GM18519 (cell line): ENCODE results near the gene PCNT.
"Not testable (repeated sequence)": the region's sequence is repeated elsewhere in the genome, so short reads cannot be mapped to it uniquely, and the experiment has no call there.

Source experiments
- ATAC-seq: cut with Tn5 transposase; IDR thresholded peaks from one replicate; pipeline ENCODE4 v1.9.1; 2021; ENCODE audit warnings: mild to moderate bottlenecking, moderate library complexity; ENCODE audit not compliant: unreplicated experiment, low FRiP score

Gene PCNT

DNA sequence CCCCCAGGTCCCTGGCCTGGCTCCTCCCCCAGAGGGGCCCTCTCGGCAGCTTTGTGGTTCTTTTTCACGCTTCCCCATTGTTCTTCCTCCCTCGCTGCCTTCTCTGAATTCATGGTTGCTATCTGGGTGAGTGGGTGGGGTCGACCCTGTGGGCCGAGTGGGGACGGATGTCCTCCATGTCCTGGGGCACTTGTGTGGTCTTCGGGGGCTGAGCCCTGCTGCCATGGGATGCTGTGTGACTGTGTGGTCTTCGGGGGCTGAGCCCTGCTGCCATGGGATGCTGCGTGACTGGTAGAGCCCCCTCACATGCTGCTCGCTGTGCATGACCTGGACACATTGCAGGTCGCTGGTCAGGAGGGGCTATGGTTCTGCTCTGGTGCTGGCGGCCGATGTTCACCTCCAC lies 113.1 kb downstream of the PCNT start:
- ATAC-seq, result no peak

DNA sequence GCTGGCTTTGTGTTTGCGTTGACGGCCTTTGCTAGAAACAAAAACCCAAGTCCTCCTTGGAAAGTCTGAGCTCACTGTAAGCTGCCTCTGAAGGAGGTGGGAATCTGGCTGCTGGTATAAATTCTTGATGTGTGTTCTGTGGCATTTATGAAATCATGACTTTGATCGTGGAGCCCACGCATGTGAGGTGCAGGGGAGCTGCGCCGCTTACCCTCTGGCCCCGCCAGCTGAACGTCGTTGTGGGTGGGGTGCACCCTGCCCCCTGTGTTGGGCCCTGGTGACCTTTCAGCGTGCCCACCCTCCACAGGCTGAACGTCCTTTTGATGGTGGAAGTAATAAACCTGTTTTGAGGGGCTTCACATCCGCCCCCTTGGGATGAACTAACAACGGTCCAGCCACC lies 113.6 kb downstream of the PCNT start:
- no peak for ATAC-seq

DNA sequence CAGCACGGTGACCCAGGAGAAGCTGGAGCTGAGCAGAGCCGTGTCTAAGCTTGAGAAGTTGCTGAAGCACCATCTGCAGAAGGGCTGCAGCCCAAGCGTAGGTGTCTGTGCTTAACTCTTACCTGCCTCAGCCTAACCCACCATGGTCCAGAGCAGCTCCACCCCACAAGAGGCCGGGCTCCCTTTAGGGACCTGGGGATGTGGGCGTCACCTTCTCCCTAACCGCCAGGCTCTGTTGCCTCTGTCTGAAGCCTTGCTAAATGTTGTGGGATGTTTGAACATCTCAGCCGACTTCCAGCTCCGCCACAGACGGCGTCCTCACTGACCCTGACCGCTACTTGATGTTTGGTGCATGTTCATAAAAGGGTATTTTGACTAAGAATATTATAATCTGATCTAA lies 114.3 kb downstream of the PCNT start:
- no peak for ATAC-seq

DNA sequence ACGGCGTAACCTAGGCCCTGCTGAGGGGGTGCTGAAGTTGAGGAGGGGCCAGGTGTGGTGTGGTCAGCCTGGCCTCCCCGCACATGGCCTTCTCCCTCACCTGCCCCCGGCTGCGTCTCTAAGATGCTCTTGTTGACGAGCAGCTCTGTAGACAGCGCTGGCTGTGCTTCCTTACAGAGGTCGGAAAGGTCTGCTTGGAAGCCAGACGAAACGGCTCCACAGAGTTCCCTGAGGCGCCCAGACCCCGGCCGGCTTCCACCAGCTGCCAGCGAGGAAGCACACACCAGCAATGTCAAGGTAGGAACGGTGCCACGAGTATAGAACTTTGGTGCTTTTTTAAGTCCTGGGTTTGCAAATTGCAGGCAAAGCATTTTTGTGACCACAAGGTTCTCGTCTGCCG lies 116.0 kb downstream of the PCNT start:
- no peak for ATAC-seq

DNA sequence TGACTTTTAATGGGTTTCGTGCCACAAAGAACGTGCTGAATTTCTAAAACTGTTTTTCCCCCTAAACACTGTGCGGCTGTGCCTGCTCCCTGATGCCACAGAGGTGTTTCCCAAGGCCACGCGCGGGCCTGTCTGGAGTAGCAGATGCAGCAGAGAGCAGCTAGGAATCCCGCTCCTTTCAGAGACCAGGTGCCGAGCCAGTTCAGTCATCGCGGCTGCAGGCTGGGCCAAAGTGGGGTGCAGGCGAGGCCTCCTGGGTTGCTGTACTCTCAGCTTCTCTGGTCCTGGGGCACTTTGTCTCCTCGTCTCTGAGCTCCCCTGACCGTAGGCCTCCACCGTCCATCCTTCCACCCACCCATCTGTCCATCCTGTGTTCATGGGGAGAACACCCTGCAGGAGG lies 117.4 kb downstream of the PCNT start:
- no peak for ATAC-seq

DNA sequence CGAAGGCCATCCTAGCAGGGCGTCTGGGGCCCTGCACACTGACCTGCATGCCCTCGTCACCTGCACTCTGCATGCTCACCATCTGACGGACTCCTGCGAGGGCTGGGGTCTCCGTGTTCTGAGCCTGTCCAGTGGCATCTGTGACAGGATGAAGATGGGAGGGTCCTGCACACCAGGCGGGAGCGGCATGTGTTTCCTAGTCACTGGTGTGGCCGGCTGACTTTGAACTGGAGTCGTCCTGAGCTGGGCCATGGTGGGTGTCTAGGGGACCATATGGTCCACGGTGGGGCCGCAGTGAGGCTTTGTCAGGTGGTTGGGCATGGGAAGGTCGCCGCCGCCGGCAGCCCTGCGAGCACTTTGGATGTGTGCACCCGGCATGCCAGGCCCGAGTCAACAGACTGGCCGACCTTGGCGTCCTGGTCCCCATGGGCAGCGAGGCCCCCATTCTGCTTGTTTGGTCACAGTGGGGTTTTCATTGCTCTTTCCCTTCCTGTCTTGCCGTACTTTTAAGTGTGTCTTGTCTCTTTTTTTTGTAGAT lies 118.1 kb downstream of the PCNT start:
- no peak for ATAC-seq

DNA sequence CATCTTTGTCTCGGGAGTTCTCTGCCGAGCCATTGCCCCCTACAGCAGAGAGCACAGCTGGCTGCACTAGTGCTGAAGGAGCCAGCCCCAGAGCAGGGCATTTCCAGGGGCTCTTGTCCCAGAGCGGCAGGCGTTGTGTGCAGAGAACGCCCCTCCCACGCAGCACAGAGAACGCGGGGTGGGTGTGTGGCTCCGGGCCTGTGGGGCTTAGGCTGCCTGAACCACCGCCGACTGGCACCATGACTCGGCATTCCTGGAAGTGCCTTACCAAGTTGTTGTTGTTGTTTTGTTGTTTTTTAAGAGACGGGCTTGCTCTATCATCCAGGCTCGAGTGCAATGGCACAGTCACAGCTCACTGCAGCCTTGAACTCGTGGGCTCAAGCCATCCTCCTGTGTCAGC lies 119.0 kb downstream of the PCNT start:
- ATAC-seq, result no peak

DNA sequence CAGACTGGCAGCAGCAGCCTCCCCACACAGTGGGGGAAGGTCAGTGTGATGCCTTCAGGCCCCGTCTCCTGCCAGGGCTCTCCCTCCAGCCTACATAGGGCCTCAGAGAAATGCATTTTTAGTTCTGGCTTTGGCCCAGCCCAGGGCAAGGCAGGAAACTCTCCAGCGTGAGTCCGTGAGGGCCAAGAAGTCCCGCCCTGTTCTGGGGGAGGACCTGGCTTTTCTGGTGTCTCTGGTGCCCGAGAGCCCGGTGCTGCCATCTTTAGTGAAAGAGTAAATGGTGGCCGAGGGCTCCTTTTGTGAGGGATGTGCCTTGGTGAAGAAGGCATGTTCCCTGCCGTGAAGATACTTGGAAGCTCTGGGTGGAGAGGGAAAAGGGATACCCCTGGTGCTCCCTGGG lies 120.0 kb downstream of the PCNT start:
- ATAC-seq, result no peak

DNA sequence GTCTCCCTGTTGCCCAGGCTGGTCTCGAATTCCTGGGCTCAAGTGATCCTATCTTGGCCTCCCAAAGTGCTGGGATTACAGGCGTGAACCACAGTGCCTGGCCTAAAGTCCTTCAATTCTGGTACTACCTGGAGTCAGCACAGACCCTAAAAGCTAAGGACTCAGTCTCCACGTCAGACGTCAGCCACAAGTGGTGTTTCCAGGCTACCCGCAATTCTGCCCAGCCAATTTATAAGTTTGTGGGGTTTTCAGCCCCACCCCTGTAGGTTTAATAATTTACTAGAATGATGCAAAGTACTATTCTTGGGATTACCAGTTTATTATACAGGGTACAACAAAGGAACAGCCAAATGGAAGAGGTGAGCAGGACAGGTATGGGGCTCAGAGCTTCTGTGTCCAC lies 124.2 kb downstream of the PCNT start:
- no peak for ATAC-seq

DNA sequence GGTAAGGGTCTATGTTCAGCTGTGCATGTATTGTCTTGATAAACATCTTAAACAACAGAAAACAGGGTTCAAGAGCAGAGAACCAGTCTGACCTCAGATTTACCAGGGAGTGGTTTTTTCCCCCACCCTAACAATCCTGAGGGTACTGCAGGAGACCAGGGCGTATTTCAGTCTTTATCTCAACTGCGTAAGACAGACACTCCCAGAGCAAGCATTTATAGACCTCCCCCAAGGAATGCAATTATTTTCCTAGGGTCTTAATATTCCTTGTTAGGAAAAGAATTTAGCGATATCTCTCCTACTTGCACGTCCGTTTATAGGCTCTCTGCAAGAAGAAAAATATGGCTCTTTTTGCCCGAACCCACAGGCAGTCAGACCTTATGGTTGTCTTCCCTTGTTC lies 124.9 kb downstream of the PCNT start:
- ATAC-seq, result not testable (repeated sequence)

DNA sequence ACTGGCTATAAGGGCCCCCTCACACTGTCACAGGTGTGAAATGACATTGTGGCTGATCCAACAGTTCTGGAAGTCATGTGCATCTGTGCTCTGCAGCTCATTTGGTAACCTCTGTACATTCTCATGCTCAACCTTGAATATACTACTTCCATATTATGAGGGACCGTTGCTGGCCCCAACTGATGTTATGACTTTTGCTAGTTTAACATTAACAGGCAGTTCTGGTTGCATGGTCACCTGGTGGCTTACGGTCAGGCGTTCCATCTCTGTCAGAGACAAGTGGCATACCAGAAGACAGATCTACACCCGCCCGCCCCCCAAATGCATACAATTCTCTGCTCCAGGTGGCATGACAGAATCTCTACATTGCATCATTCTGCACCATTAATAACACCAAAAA lies 128.8 kb downstream of the PCNT start:
- no peak for ATAC-seq

DNA sequence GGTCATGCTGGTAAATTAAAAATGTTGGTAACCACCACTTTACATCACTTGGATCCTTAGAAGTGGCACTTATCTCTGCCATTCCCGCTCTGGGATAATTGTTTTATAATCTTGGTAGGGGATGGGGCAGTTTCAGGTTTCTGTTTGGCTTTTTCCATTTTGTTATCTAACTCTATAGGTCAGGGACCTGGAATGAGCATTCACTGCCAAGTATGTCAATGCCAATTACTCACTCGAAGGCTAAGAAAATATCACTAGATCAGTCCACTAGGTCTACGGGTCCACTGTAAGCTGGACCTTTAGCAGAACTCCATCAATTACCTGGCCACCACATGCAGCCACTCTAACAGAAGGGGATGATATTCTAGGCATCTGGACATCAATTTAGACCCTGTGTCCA lies 130.2 kb downstream of the PCNT start:
- ATAC-seq, result no peak

DNA sequence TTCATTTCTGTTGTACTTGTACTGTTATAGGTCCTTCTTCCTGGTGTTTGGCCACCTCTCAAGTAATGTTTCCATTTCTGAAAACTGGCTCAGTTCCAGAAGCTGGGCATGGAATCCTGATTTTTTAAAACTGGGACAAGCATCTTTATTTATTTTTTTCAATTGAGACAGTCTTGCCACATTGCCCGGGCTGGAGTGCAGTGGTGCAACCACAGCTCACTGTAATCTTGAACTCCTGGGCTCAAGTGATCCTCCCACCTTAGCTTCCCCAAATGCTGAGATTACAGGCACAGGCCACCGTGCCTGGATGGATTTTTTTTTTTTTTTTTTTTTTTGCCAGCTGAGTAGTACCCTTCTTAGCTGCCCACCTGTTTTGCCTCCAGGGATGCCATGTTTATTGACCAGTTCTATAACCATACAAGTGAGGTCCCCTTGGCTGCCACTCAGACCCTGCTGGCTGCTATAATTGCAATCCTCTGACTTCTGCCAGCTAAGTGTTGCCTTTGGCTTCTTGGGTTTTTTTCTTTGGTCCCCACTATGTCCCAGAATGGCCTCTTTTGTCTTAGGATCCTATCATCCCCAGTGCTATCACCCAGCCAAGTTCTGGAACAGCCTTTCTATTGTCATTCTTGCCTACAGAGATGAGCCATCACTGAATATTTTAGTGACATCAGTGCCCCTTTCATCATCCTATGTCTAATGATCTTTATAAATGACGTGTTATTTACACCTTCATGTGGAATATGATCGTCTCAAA lies 130.9 kb downstream of the PCNT start:
- ATAC-seq, result no peak

DNA sequence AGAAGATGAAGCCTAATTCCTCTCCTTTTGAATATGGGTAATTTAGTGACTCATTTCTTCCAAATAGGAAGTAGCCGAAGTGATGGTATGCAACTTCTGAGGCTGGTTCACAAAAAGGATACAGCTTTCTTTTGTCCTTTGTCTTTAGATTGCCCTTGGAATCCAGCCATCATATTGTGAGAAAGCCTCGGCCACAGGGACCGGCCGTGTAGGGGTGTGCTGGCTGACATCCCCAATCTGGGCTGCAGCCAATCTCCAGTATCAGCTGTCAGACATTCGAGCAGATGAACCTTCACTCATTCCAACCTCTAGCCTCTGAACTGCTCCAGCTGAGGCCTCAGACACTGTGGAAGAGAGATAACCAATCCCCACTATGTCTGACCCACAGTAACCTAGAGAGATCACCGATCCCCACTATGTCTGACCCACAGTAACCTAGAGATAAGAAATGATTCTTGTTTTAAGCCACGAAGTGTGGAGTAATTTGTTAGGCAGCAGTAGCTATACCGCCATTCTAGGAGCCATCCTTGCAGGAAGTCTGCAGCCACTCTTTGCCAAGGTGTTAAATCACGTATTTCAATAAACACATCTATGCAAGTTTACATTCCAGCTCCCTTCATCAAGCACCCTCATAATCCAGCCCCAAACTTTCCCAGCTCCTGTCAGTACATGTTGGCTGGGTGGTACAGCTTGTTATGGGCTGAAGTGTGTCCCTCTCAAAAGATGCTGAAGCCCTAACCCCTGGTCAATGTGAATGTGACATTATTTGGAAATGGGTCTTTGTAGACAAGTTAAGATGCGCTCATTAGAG lies 131.8 kb downstream of the PCNT start:
- ATAC-seq, result no peak

DNA sequence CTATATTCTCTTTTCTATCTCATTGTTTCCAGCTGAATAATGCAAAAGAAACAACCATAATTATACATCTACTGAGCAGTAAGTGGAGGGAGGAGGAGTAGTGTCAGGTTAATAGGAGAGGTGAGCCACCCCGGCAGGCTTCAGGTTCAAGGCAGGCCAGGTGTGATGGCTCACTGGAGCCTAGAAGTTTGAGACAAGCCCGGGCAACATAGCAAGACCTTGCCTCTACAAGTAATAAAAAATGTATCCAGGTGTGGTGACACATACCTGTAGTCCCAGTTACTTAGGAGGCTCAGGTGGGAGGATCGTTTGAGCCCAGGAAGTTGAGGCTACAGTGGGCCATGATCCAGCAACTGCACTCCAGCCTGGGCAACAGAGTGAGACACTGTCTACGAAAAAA lies 132.8 kb downstream of the PCNT start:
- no peak for ATAC-seq

DNA sequence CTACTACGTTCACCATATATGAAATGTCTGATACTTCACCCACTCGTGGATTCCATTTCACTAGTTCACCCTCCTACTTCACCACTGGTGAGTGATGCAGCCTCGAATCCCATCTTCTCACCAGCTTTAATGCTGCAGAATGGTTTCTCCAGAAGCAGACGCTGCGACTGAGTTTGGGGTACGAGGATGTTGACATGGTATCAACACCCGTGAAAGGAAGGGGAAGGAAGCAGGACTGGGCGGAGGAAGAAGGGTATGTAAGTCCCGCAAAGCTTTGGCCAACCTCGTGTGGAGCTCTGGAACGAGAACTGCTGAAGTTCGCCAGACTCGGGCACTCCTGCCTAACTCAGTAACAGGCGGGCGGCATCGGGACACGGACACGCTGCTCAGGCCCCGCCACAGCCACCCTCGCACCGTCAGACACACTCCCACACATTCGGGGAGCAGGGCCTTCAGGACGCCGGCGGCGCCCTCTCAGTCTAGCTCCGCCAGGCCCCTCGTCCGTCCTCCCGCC lies 133.9 kb downstream of the PCNT start:
- ATAC-seq, result no peak

DNA sequence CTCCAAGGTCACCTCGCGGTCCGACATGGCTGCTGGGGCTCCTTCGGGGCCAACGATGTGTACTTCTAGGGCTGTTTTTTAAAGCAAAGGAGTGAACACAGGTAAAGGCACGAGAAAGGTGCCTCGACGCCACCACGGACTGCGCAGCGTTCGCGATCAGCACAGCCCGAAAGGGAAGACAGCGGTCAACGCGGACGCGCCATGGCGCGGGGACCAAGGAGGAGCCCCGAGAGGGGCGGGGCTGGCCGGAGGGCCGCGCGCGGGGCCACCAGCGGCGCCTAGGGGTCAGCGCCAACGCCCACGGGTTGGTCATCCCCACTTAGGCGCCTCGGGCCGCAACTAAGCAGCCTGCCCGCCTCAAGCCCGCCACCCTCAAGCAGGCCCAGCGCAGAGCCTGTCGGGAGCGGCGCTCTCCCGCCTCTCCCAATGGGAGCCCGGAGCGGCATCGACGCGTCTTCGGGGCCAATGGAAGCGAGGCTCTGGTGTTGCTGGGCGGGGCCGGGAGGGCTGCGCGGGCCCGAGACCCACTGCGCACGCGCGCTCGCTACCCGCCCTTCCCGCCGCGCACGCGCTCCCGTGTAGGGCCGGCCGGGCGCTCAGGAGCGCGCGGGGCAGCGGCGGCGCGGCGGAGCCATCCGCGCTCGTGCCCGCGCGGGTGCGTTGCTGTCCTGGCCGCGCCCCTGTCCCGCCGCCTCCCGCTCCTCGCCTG lies 134.5 kb downstream of the PCNT start, which contains the start of gene DIP2A:
TSS of gene DIP2A (plus strand) at position 577 of the 709 bp plus-strand sequence. CDS start 241 bp downstream, outside the sequence.
- peak; percentile 88 for ATAC-seq

DNA sequence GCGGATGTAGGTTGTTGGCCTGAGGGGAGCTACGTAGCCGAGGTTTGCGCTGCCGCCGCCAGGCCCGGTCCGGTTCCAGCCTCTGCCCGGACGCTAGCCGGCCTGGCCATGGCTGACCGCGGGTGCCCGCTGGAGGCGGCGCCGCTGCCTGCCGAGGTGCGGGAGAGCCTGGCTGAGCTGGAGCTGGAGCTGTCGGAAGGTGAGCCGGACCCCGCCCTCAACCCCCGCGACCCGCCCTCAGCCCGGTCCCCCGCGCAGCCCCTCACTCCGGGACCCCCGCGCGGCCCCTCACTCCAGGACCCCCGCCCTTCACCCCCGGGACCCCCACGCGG lies 135.0 kb downstream of the PCNT start:
- ATAC-seq, result peak; percentile 9

DNA sequence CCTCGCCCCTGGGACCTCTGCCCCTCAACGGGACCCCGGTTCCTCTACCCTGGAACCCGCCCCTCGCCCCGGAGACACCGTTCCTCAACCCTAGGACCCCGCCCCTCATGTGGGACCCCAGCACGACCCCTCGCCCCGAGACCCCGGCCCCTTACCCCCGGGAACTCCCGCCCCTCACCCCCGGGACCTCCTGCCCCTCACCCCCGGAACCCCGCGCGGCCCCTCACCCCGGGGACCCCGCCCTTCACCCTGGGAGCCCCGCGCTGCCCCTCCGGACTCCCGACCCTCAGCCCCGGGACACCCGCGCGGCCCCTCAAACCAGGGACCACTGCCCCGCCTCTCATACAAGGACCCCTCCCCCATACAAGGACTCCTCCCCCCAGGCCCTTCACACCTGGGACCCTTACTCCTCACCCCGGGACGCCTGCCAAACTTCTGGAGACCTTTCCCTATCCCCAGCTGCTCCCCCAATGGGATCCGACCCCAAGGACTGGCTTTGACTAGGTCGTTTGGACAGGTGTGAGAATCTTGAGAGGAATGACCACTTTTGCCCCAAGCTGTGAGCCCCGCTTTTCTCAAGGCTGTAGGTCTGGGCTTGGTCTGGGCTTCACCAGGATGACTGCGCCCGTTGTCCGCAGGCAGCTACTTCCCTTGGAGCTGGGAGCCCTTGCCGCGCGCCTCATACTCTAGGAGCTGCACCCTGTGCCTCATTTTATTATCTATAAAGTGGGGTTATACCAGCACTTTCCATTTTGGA lies 135.6 kb downstream of the PCNT start:
- no peak for ATAC-seq

DNA sequence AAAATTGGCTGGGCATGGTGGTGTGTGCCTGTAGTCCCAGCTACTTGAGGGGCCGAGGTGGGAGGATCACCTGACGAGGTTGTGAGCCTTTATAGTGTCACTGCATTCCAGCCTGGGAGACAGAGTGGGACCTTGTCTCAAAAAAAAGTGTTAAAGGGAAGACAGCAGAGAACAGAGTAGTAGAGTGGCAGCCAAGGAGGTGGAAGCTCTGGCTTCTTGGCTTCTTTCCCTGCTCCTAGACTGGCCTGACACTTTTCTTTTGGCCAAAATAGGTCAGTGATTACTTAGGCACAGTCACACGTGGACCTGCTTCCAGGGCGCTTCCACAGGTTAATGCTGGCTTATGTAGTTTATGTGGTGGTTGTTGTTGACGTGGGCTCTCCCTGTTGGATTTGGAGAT lies 138.0 kb downstream of the PCNT start:
- ATAC-seq, result no peak
